Spleen (tissue), 11 donors: Measurements from ENCODE around the gene INPP4A. TPM values are rescaled to one million over a fixed set of nuclear protein-coding genes. Genes with fewer than 3 reads are reported as not detected.

Experiments used
- DNase-seq: peaks from one replicate; pipeline ENCODE4 v3.0.0-alpha.2; 2020
- H3K27ac ChIP-seq, 8 donors: fragments of 200-600 bp; sonication (generic) in 7 of 8; 1 replicate in 4 of 8; 2 replicates in 4 of 8; pipeline versions ENCODE4 v1.5.0 to v1.8.0; 2016 to 2021; ENCODE audit warnings: inconsistent platforms in 4 of 8, mild to moderate bottlenecking in 4 of 8, moderate library complexity in 1 of 8
- H3K27me3 ChIP-seq, 7 donors: fragments of 200-600 bp; sonication (generic) in 6 of 7; replicated peaks in 1 of 7; 1 replicate in 4 of 7; 2 replicates in 3 of 7; pipeline versions ENCODE4 v1.5.0 to v1.8.0; 2016 to 2021; ENCODE audit warnings: inconsistent platforms in 3 of 7, mild to moderate bottlenecking in 1 of 7
- H3K36me3 ChIP-seq, 6 donors: fragments of 200-600 bp; sonication (generic) in 5 of 6; 1 replicate in 4 of 6; 2 replicates in 2 of 6; pipeline versions ENCODE4 v1.5.0 to v1.8.0; 2016 to 2021; ENCODE audit warnings: inconsistent platforms in 2 of 6
- H3K4me1 ChIP-seq, 6 donors: fragments of 200-600 bp; sonication (generic) in 5 of 6; 1 replicate in 3 of 6; 2 replicates in 3 of 6; pipeline versions ENCODE4 v1.5.0 to v1.8.0; 2016 to 2021; ENCODE audit warnings: inconsistent platforms in 3 of 6
- H3K4me3 ChIP-seq, 8 donors: fragments of 200-600 bp; sonication (generic) in 7 of 8; 1 replicate in 4 of 8; 2 replicates in 4 of 8; pipeline versions ENCODE4 v1.5.0 to v1.8.0; 2016 to 2021; ENCODE audit warnings: inconsistent platforms in 4 of 8, mild to moderate bottlenecking in 4 of 8, moderate library complexity in 2 of 8
- H3K9me3 ChIP-seq, 8 donors: fragments of 200-600 bp; sonication (generic) in 7 of 8; 1 replicate in 4 of 8; 2 replicates in 4 of 8; pipeline versions ENCODE4 v1.5.0 to v1.8.0; 2016 to 2021; ENCODE audit warnings: inconsistent platforms in 4 of 8
- CTCF ChIP-seq, 11 experiments: fragments of 200-600 bp in 7 of 11; fragments of 450-650 bp in 4 of 11; sonication (generic) in 4 of 11; IDR thresholded peaks in 8 of 11; conservative IDR thresholded peaks in 3 of 11; 1 replicate in 7 of 11; 2 replicates in 4 of 11; pipeline versions ENCODE4 v1.4.0 to v1.8.0; 2016 to 2021; ENCODE audit warnings: antibody characterized with exemption in 11 of 11, inconsistent platforms in 4 of 11, mild to moderate bottlenecking in 1 of 11
- POLR2A ChIP-seq, 3 donors: fragments of 450-650 bp; IDR thresholded peaks; one replicate each; pipeline ENCODE4 v1.5.1; 2017; ENCODE audit warnings: antibody characterized with exemption in 3 of 3, mild to moderate bottlenecking in 1 of 3
- POLR2AphosphoS5 ChIP-seq, 3 donors: sonication (generic); formaldehyde crosslinking; IDR thresholded peaks; one replicate each; pipeline ENCODE4 v1.5.1; 2017; ENCODE audit warnings: antibody characterized with exemption in 3 of 3
- WGBS, 5 donors: extraction: QIAGEN DNeasy Blood & Tissue Kit in 3 of 5; methylation state at CpG; one replicate each; pipeline versions ENCODE4 v1.1.5 to v1.1.7; 2013 to 2018; 5-methylcytosine and 5-hydroxymethylcytosine counted together
- intact Hi-C: fragments of 100-400 bp; cut with DNase I; formaldehyde crosslinking; loops from one replicate; pipeline ENCODE4 v1.15.0; 2023; ENCODE audit warnings: low total_unique reads
- polyA plus RNA-seq, 3 donors: library from polyadenylated mRNA; stranded (reverse); fragments of 200-250 nt; gene quantifications; one replicate each; pipeline ENCODE4 v1.2.1, GENCODE V29; 2013
- total RNA-seq, 7 donors: library from RNA; depleted of rRNA in 3 of 7; stranded (reverse); fragments of >200 nt in 3 of 7; fragmentation: NEBNext Ultra II Directional in 4 of 7; extraction: Animal tissue kit (Norgen Biotek cat#: 25700) in 4 of 7; gene quantifications; one replicate each; pipeline versions ENCODE4 v1.1.0 to v1.2.1, GENCODE V29; 2016 to 2021
- donor health status: healthy with polysubstance abuse.
- donor health status: DM: no; HTN: no; CAD: no; lungs with moderate emphysema.
- donor health status: DM: no; HTN: no; CAD: no.
- donor health status: Bipolar disorder and iron deficiency.
- donor health status: healthy.
- donor health status: DM: no; HTN: no; CAD: no.
- donor health status: DM: yes; HTN: yes; CAD: no.

Gene INPP4A
- total and polyA plus RNA-seq, 10 donors = 6.4 to 102 (median 69.2) TPM

DNA sequence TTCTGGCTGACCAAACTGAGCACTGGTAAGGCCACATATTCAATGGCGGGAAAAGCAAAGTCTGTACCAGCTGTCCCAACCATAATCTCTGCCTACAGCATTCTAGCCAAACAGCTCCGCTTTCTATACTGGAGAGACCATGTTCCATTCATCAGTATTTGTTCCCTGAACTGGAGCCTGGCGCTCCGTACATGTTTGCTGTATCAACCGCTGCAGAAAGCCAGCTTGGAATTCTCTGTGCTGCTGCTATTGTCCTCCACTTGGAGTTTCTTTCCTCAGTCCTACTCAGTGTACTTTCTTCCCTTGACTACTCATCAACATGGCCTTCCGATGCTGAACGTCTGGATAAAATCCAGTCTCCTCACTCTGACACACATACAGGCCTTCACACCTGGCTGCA, 161.8 kb downstream of the INPP4A start:
- peaks cover 0 to 55% (median 30%) of the 10 kb centered on the region in 6 donors for H3K36me3 ChIP-seq
- peak overlapping the region in 1 of 8 donors; percentile 99 for H3K4me3 ChIP-seq
- H3K4me1 ChIP-seq = peaks cover 34 to 65% (median 58%) of the 10 kb centered on the region in 6 donors
- WGBS, 5 donors = 86 to 96% (median 92%) methylated on average over 7 of the region's 7 CpGs
- H3K27ac ChIP-seq = no peak overlapping the region
- H3K27me3 ChIP-seq = no peaks in the 10 kb centered on the region
- no peak for DNase-seq
- intact Hi-C loops = no loop called here
- TF ChIP-seq POLR2A (IDR thresholded peaks at IDR 0.05) (no peak), POLR2AphosphoS5 (IDR thresholded peaks at IDR 0.05) (no peak), CTCF (IDR thresholded peaks at IDR 0.05 in 8 of 11, conservative IDR thresholded peaks at IDR 0.05 in 3 of 11) (no peak)
- H3K9me3 ChIP-seq = no peaks in the 10 kb centered on the region

DNA sequence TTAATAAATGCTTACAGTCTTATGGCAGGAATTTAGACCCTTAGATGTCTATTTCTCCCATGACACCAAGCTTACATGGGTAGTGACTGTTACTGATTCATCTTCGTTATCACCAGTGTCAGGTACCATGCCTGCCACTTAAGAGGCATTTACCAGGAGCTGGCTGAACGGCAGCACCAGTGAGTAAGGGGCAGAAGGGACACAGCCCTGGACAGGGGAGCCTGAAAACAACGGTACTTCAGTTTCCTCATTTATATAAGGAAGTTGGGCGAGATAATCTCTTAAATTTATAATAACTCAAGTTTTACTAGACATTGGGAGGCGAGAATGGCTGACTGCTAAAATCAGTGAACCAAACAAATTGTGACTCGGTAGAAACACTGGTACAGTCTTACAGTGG, 162.4 kb downstream of the INPP4A start:
- intact Hi-C loops = no loop called here
- Histone ChIP-seq H3K36me3 (peaks cover 0 to 55% (median 27%) of the 10 kb centered on the region in 6 donors), H3K4me3 (peak overlapping the region in 7 of 8 donors; percentile 77 to 99 (median 92)), H3K27me3 (no peaks in the 10 kb centered on the region), H3K27ac (peak overlapping the region in 3 of 8 donors; percentile 98), H3K4me1 (peaks cover 34 to 72% (median 61%) of the 10 kb centered on the region in 6 donors), H3K9me3 (no peaks in the 10 kb centered on the region)
- TF ChIP-seq POLR2A (IDR thresholded peaks at IDR 0.05) (no peak), CTCF (IDR thresholded peaks at IDR 0.05 in 8 of 11, conservative IDR thresholded peaks at IDR 0.05 in 3 of 11) (no peak), POLR2AphosphoS5 (IDR thresholded peaks at IDR 0.05) (no peak)
- 38 to 50% (median 40%) methylated on average over 6 of the region's 6 CpGs for WGBS, 5 donors
- DNase-seq = peak; percentile 47

- H3K4me3 ChIP-seq = peak overlapping the region; percentile 56 to 99 (median 92)
- no peak for DNase-seq
- H3K36me3 ChIP-seq = peaks cover 0 to 55% (median 27%) of the 10 kb centered on the region in 6 donors
- peaks cover 34 to 77% (median 63%) of the 10 kb centered on the region in 6 donors for H3K4me1 ChIP-seq
- intact Hi-C loops = no loop called here
- no peaks in the 10 kb centered on the region for H3K27me3 ChIP-seq
- TF ChIP-seq CTCF (IDR thresholded peaks at IDR 0.05 in 8 of 11, conservative IDR thresholded peaks at IDR 0.05 in 3 of 11) (no peak), POLR2AphosphoS5 (IDR thresholded peaks at IDR 0.05) (no peak), POLR2A (IDR thresholded peaks at IDR 0.05) (no peak)
- 1 to 7% (median 5%) methylated on average over 7 of the region's 7 CpGs for WGBS, 5 donors
- H3K9me3 ChIP-seq = no peaks in the 10 kb centered on the region
- H3K27ac ChIP-seq = peak overlapping the region; percentile 94 to 98 (median 96)
These were observed 163.1 kb downstream of the INPP4A start for GRCh38 chr2:98607741-98608115.

GRCh38 chr2:98608116-98608961, 163.7 kb downstream of the INPP4A start, which contains the start of the genes COA5 and UNC50:
TSS of gene COA5 (minus strand) at chr2:98608512. CDS start at chr2:98608405, 107 bp downstream.
TSS of gene UNC50 (plus strand) at chr2:98608589. CDS start at chr2:98609760, 1,171 bp downstream.
- TF ChIP-seq CTCF (IDR thresholded peaks at IDR 0.05 in 8 of 11, conservative IDR thresholded peaks at IDR 0.05 in 3 of 11) (peak in 6 of 11 experiments; percentile 16 to 49 (median 38)), POLR2A (IDR thresholded peaks at IDR 0.05) (peak in 1 of 3 donors; percentile 48), POLR2AphosphoS5 (IDR thresholded peaks at IDR 0.05) (peak; percentile 97 to 99 (median 97))
- intact Hi-C loops = no loop called here
- no peaks in the 10 kb centered on the region for H3K9me3 ChIP-seq
- peaks cover 34 to 82% (median 63%) of the 10 kb centered on the region in 6 donors for H3K4me1 ChIP-seq
- peak; percentile 98 for DNase-seq
- peaks cover 0 to 55% (median 26%) of the 10 kb centered on the region in 6 donors for H3K36me3 ChIP-seq
- WGBS, 5 donors = 0 to 1% (median 1%) methylated on average over 50 to 93 of the region's 93 CpGs
- peak within 1 kb of the TSS; percentile 56 to 99 (median 92) for H3K4me3 ChIP-seq
- peak within 1 kb of the TSS; percentile 94 to 98 (median 96) for H3K27ac ChIP-seq
- no peaks in the 10 kb centered on the region for H3K27me3 ChIP-seq
